Kidney tubule cell (primary cell): Measurements from ENCODE around the gene DEDD2.
"Not testable (repeated sequence)": the region's sequence is repeated elsewhere in the genome, so short reads cannot be mapped to it uniquely, and the experiment has no call there.

Source experiments
- DNase-seq: peaks from one replicate; pipeline ENCODE4 v3.0.0-alpha.2; 2018; ENCODE audit warnings: low spot score

The DEDD2 gene, protein sequence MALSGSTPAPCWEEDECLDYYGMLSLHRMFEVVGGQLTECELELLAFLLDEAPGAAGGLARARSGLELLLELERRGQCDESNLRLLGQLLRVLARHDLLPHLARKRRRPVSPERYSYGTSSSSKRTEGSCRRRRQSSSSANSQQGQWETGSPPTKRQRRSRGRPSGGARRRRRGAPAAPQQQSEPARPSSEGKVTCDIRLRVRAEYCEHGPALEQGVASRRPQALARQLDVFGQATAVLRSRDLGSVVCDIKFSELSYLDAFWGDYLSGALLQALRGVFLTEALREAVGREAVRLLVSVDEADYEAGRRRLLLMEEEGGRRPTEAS

DNA sequence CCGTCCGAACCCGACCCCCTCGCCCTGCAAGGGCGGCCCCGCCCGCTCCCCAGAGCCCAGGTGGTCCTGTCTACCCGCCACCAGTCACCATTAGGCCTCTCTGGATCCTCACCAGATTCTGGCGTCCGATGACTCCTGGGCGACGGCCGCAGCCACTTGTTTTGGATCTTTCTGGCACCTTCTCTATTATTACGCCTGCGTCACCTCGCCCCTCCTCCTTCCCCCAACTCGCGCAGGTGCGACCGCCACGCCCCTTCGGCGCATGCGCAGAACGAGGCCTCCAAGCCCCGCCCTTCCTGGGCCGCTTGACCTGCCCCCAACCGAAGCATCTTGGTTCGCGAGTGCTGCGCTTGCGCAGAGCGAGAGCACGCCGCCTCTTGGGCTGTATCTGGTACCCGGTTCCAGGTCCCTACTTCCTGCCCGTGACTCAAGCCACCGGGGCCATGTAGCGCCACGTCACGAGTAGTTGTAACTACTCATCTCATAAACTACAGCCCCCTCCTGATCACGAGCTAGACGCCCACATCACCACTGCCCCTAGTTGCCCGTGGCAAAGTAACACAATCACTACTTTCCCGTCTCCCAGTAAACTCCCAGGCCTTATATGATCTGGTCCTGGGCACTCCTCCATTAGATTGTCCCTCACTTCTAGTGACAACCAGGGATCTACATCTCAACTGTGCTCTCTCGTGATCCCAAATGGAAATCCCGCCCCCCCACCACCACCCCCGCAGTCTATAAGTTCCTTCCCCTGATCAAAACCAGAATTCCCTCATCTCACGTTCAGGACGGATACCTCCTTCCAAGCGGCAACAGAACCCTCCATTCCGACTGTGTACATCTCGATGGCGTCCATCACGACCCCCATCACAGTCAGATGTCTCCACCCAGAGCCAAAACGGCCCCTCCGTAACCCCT, at the start of gene DEDD2:
Gene DEDD2 (minus strand): TSS at position 158 of the 918 bp plus-strand sequence. CDS start 670 bp downstream, outside the sequence.
- DNase-seq = peak; percentile 99

DNA sequence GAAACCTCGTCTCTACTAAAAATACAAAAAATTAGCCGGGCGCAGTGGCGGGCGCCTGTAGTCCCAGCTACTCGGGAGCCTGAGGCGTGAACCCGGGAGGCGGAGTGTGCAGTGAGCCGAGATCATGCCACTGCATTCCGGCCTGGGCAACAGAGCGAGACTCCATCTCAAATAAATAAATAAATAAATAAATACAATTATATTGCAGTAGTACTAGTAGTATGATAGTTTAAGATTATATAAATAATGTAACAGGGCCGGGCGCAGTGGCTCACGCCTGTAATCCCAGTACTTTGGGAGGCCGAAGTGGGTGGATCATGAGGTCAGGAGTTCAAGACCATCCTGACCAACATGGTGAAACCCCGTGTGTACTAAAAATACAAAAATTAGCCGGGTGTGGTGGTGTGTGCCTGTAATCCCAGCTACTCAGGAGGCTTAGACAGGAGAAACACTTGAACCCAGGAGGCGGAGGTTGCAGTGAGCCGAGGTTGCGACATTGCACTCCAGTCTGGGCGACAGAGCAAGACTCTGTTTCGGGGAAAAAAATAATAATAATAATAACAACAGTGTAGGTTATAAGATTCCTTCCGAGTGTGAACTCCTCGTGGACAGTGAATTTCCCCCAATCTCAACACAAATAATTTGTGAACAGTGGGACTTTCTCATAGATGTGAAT, 49.6 kb upstream of the DEDD2 start:
- not testable (repeated sequence) for DNase-seq

DNA sequence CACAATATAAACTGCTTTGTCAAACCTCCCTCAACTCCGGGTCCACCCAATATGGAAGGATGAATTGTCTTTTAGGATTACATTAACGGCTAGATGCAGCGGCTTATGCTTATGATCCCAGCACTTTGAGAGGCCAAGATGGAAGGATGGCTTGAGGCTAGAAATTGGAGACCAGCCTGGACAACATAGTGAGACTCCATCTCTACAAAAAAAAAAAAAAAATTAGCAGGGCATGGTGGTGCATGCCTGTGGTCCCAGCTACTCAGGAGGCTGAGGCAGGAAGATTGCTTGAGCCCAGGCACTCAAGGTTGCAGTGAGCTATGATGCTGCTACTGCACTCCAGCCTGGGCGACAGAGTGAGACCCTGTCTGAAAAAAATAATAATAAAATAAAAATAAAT, 48.6 kb upstream of the DEDD2 start:
- DNase-seq = not testable (repeated sequence)

DNA sequence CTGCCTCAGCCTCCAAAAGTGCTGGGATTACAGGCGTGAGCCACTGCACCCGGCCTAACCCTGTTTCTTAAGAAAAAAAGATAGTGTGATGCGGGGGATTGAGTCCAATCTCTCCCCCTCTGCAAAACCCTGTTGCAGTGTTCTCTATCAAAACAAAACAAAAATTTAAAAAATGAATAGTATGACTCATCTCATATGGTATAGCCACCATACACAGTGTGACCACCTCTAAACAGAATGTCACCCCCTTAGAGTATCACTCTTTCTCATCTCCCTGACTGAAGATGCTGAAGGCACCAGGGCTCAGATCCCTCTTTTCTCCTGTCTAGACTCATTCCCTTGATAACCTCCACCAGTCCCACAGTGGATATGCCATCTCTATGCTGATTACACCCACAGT, 44.3 kb upstream of the DEDD2 start:
- DNase-seq = no peak

DNA sequence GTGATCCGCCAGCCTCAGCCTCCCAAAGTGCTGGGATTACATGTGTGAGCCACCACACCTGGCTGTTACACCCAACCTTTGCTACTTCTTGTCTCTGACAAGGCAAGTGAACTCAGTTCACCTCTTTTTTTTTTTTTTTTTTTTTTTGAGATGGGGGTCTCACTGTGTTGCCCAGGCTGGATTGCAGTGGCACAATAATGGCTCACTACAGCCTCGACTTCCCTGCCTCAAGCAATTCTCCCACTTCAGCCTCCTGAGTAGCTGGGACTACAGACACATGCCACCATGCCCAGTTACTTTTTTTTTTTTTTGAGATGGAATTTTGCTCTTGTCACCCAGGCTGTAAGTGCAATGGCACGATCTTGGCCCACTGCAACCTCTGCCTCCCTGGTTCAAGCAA, 40.4 kb upstream of the DEDD2 start:
- not testable (repeated sequence) for DNase-seq

DNA sequence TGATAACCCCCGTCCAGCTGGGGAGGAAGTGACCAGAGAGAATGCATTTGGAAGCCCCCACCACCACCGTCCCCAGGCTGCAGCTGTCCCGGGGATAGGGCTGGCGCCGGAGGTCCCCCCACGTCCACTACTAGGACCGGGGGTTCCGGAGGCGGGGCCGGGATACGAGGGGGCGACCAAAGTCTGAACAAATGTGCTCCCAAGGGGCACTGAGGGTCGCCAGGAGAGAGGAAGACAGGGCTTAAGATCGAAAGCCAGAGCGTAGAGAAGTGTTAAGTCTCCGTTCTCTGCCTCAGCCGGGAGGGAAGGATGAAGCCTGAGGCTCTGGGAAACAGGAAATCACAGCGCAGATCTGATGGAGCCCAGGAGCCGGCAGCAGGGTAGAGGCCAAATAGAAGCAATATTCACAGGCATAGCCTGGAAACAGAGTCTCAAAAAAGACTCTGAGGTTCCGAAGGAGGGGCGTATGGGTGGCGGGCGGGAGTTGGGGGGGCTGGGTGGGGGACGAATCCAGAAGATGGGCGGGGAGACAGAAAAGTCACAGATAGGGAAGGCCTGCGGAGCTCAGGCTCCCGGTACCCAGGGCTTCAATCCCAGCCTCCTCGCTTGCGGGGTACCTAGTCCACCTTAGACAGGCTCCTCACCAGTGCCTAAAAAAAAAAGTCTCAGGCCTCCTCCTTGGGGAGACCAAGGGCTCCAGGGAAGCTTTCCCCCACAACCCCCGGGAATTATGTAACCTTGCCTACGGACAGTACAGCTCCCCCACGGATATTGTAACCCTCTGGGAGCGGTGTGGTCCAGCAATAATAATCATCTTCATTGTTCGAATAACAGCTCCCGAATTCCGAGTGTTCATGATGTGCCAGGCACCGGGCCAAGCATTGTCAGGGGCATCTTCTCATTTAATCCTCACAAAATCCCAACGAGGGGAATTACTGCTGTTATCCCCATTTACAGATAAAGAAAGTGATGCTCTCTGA, 38.6 kb upstream of the DEDD2 start:
- DNase-seq = peak; percentile 44

DNA sequence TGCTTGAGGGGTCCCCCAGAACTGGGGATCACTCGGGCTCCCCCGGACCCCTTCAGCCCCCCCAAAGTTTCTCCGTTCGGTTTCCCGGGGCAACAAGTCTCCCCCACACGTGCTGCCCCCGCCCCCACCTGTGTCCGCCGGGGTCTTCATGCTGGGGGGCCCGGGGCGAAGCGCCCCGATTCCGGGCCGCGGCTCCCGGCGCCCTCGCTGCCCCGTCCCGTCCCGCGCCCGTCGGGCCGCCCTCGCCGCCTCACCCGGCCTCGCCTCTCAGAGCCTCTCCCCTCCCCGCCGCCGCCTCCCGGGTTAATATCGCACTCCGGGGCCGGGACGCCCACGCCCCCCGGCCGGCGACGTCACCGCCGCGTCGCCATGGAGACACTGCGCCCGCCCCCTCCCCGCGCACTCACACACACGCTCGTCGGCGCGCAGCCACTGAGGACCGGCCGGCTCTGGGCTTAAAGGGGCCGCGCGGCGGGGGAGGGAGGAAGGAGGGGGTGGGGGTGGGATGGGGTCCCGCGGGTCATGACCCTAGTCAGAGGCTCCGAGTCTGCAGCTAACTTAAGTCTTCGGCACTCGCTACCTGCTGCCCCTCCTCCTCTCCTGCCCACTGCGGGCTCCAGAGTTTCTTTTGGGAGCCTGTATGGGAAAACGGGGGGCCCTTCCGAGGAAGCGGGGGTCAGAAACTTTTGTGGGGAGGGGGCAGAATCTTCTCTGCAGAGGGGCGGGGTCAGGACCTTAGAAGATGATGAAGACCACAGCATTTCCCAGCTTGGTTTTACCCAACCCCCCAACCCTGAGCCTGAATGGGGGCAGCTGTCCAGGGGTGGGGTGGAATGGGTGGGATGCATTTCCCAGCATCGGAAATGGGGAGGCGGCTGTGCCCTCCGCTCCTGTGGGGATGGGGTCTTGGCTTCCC, 37.6 kb upstream of the DEDD2 start, which contains the start of gene ERF:
Gene ERF (minus strand): TSS at position 279 of the 916 bp plus-strand sequence. CDS start 129 bp downstream, at position 150.
- peak; percentile 93 for DNase-seq

DNA sequence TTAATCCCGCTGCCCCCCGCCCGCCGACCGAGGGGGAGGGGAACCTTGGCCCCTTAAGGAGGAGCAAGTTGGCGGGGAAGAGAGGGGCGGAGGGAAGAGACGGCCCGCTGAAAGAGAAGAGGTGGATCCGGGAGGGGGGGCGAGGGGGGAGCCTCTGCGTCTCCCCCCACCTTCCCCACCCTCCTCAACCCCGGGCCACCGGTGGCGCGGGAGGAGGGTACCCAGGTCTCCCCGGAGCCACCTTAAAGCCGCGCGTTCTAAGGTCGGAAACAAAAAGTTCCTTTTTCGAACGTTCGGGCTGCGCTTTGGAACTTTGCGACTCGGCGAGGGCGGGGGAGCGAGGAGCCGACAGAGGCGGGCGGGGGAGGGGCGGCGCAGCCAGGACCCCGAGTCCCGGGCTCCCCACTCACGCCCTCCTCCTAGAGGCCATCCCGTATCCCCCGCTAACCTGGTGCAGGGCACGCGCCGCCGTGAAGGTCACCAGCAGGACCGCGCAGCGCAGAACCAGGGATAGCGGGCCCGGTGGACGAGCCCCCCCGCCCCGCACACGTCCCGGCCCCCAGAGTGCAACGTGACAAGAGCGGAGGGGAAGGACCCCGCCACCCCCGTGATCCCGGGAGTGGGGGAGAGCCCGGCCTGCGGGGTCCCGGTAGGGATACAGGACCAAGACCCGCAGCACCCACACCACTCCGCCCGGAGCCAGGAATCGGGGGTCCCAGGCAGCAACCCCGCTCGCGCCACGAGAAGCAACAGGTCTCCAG, 36.8 kb upstream of the DEDD2 start:
- DNase-seq = peak; percentile 64

DNA sequence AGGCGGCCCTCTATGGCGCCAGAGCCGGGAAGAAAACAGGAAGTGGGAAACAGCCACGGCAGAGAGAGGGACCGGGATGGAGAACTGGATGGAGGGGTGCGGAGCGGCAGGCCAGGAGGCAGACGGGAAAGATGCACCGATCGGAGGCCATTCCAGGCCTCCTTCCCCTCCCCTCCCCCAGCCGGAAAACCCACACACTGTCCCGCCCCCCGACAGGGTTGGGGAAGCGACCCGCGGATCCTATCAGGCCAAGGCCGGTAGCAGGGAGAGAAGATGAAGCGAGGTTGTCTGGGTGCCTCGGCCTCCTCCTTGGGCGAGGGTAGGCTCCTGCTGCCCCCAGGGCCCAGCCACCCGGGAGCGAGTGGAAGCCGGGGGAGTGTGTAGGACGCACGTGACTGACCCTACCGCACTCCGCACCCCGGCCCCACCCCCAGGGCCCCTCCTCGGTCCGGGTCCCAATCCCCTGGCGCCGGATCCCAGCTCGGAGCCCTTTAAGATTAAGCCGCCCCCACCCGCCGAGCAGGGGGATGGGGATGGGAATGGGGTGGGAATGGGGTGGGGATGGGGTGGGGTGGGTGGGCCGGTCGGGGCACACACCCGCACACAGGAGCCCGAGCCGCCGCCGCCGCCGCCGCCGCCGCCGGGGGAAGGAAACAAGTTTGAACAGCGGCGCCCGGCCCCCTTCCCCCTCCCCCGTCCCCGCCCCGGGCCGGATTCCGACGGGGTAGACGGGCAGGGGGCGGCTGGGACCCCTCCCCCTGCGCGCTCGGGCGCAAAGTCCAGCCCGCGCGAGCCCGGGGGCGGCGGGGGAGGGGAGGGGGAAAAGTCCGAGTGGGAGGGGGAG, 36.0 kb upstream of the DEDD2 start:
- peak; percentile 57 for DNase-seq

DNA sequence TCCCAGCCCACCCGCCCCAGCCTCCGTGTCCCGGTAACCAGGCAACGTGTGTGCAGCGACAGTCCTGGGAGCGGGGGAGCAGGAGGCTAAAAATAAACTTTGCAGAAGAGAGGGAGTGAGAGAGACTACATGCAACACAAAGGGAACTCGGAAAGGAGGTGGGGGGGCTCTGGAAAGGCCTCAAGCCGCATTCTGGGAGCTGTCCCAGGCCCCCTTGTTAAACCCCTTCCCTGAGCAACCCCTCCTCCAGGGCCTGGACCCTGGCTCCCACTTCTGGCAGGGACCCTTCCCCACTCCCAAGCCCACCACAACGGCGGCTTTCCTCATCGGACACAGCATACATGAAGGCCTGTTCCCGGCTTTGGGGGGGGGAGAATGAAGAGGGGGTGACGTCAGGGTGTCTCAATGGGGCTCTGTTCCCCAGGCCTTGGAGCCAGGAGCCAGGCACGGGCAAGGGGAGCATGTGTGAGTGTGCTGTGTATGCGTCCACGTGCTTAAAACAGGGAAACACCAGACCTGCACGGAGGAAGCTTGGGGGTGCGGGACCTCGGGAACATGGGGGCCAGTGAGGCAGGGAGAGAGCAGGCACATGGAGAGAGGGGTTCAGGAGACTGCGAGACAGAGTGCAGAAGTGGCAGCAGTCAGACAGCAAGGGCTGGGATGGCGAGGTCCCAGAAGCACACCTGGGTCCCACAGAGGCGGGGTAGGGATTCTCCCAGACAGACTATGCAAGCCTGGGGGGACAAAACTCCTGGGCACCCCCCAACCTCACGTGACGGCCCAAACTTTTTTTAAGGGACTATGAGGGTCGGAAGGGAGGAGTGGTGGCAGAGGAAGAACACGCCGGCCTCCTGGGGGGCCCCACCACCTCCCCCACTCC, 35.1 kb upstream of the DEDD2 start:
- DNase-seq = peak; percentile 51

DNA sequence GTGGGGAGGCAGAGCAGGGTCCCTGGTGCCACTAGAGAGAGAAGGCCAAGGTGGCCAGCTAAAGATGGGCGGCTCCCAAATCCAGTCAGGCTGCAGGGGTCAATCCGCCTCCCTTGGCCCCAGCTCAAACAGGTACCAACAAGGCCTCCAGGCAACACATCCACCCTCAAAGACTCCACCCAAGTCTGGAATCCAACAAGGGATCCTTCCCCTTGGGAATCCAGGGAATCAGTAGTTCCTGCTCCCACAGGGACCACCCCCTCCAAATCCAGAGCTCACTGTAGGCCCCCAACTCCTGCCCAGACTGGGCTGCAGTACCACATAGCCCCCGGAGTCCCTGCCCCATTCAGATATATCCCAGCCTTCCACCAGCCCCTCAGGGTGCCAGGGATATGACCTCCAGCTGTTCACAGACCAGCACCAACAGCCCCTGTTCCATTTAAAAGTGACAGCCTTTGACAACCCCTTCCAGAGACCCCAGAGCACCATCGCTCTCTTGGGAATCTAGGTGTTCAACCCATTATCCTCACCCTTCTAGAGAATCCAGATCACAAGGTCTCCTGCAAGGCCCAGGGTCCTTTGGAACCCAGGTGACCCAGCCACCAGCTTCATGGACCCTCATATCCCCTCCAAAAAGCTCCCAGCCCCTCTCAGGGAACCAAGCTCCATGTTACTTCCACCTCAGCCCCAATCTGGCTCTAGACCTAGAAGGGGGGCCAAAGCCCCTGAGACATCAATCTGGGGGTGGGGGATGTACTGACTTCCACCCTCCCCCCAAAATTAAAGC, 34.3 kb upstream of the DEDD2 start:
- no peak for DNase-seq

DNA sequence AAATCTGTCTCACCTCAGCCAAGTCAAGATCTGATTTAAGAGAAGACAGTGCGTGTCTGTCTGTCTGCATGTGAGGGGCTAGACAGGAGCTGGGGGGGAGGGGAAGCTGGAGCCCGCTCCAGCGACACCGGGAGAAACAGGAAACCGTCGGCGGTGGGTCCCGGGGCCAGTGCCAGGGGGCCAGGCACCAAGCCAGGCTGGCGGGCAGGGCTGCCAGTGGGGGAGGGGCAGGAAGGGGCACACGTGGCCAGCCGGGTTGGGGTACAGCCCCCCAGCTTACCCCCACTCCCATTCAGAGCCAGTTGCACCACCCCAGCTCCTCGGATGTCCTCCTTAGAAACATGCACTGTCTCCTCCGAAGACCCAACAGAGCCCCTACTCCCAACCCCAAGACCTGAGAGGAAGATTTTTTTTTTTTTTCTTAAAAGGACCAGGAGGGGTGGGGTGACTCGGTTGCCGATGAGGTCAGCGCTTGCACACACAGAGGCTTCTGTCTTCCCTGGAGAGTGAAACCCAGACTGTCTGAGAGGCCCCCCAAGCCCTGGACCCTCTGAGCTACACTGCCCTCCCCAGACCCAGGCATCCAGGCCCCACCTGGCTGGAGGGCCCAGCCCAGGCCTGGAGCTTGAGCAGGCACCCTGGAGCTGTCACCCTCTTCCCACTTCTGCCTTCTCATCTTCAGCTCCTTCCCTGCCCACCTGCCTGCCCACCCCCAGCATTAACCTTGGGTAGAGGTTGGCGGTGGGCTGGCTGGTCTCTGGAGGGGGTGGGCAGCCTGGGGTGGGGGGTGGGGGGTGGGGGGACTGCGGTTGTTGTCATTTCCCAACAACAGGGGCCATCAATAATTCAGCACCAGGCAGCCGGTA, 33.4 kb upstream of the DEDD2 start:
- peak; percentile 45 for DNase-seq

DNA sequence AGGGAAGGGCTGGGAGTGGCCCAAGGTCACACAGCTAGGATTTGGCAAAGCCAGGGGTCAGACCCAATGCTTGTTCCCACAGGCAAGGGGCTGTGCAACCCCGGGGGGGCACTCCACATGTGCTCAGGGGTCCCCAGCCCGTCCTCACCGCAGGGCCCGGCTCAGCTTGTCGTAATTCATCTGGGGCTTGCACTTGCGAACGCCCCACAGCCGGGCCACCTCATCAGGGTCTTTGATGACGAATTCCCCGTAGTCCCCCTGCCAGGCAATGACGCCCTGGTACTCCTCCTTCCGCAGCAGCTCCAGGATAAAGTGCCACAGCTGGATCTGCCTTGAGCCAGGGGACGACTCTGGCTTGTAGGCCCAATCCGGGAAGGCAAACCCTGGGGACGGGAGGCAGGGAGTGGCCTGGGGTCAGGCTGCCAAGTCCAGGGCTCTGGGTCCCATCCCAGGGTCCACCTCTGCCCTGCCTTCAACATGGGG, 32.7 kb upstream of the DEDD2 start:
- no peak for DNase-seq

DNA sequence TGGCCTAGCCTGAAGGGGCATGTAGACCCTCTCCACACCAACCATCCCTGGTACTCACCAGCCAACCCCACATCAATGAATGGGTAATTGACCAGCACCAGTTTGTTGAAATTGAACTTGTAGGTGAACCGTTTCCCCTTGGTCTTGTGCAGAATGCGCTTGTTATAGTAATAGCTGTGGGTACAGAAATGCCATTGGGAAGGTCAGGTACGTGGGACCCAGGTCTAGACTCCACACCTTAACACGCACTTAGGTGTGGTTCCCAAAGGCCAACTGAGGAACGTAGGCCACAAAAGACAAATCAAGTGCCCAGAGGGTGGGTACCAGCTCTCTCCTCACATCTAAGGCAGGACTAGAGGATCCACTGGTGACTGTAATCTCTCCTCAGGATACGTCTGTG, 32.3 kb upstream of the DEDD2 start:
- no peak for DNase-seq

DNA sequence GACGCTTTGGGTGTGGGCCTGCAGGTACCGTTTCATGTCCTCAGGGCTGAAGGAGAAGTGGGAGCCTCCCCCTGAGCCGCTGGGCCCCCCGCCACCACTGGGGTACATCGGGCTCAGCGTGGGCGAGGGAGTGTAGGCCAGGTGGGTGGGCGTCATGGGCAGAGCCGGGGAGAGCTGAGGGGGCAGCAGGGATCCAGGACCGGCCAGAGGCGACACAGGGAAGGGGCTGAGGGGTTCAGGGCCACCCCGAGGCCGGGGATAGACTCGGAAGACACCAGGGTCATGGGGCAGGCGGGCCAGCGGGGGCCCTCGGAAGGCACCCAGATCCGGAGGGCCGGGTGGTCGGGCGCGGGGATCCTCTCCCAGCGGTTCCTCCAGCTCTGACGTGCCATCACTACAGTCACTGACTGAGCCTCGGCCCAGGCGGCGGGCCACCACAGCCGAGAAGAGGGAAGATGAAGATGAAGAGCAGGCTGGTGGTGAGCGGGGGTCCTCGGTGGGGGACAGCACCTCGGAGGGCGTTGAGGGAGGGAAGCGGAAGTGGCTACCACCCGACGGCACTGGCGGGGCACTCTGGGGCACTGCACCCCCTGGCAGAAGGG, 31.8 kb upstream of the DEDD2 start:
- no peak for DNase-seq
